Transverse colon (tissue), 4 donors: ENCODE data around the gene SLC22A3. TPM values are rescaled to one million over a fixed set of nuclear protein-coding genes. Genes with fewer than 3 reads are reported as not detected.
"Not testable (repeated sequence)": the region's sequence is repeated elsewhere in the genome, so short reads cannot be mapped to it uniquely, and the experiment has no call there.

ENCODE experiments used
- DNase-seq: peaks from one replicate; pipeline ENCODE4 v3.0.0-alpha.2; 2019
- H3K27ac ChIP-seq, 4 donors: fragments of 200-600 bp; sonication (generic); 2 replicates each; pipeline ENCODE4 v1.5.1; 2016 to 2018; ENCODE audit warnings: inconsistent platforms in 4 of 4
- H3K27me3 ChIP-seq: fragments of 200-600 bp; sonication (generic); 2 replicates; pipeline ENCODE4 v1.5.1; 2017; ENCODE audit warnings: inconsistent platforms
- H3K36me3 ChIP-seq, 4 donors: fragments of 200-600 bp; sonication (generic); 2 replicates each; pipeline ENCODE4 v1.5.1; 2017 to 2019; ENCODE audit warnings: inconsistent platforms in 4 of 4
- H3K4me1 ChIP-seq, 4 donors: fragments of 200-600 bp; sonication (generic); 2 replicates each; pipeline ENCODE4 v1.5.1; 2017 to 2020; ENCODE audit warnings: inconsistent platforms in 4 of 4
- H3K4me3 ChIP-seq, 4 donors: fragments of 200-600 bp; sonication (generic); 1 replicate in 1 of 4; 2 replicates in 3 of 4; pipeline versions ENCODE4 v1.5.1 to v1.6.1; 2017 to 2019; ENCODE audit warnings: inconsistent platforms in 4 of 4
- H3K9me3 ChIP-seq, 2 donors: fragments of 200-600 bp; sonication (generic); 2 replicates each; pipeline ENCODE4 v1.5.1; 2017 to 2019; ENCODE audit warnings: inconsistent platforms in 2 of 2
- CTCF ChIP-seq, 5 experiments: fragments of 200-600 bp in 3 of 5; fragments of 450-650 bp in 2 of 5; sonication (generic) in 3 of 5; IDR thresholded peaks; 1 replicate in 2 of 5; 2 replicates in 3 of 5; pipeline ENCODE4 v1.5.1; 2016 to 2017; ENCODE audit warnings: antibody characterized with exemption in 5 of 5, inconsistent platforms in 3 of 5, mild to moderate bottlenecking in 2 of 5, moderate library complexity in 1 of 5
- EP300 ChIP-seq: sonication (generic); formaldehyde crosslinking; IDR thresholded peaks from one replicate; pipeline ENCODE4 v1.6.1; 2017; ENCODE audit warnings: antibody characterized with exemption, low read depth
- POLR2A ChIP-seq: fragments of 450-650 bp; IDR thresholded peaks from one replicate; pipeline ENCODE4 v1.6.1; 2016; ENCODE audit warnings: antibody characterized with exemption, mild to moderate bottlenecking, moderate library complexity
- POLR2AphosphoS5 ChIP-seq, 3 donors: sonication (generic); formaldehyde crosslinking; IDR thresholded peaks; one replicate each; pipeline ENCODE4 v1.6.1; 2016; ENCODE audit warnings: antibody characterized with exemption in 3 of 3
- WGBS, 2 donors: methylation state at CpG; one replicate each; pipeline ENCODE4 v1.1.5; 2018; ENCODE audit warnings: low coverage in 1 of 2; 5-methylcytosine and 5-hydroxymethylcytosine counted together
- in situ Hi-C, 4 donors: fragments of 200-750 bp; cut with MboI; loops; one replicate each; pipeline versions ENCODE4 v1.15.0 to v1.15.1; 2017; ENCODE audit warnings: low sequenced_read_pairs in 3 of 4, low pct_ligation_motif_present in 1 of 4, low pct_unique_long_range_greater_than_20kb in 1 of 4
- intact Hi-C: fragments of 100-400 bp; cut with DNase I; formaldehyde crosslinking; loops from one replicate; pipeline ENCODE4 v1.15.1; 2023; ENCODE audit warnings: low total_unique reads
- total RNA-seq, 4 donors: library from RNA; depleted of rRNA; stranded (reverse); fragments of >200 nt; gene quantifications; one replicate each; pipeline ENCODE4 v1.1.0, GENCODE V29; 2016

SLC22A3 gene
- total RNA-seq, 4 donors from 2014 or later: 4.5 to 12.0 (median 6.9) TPM

DNA sequence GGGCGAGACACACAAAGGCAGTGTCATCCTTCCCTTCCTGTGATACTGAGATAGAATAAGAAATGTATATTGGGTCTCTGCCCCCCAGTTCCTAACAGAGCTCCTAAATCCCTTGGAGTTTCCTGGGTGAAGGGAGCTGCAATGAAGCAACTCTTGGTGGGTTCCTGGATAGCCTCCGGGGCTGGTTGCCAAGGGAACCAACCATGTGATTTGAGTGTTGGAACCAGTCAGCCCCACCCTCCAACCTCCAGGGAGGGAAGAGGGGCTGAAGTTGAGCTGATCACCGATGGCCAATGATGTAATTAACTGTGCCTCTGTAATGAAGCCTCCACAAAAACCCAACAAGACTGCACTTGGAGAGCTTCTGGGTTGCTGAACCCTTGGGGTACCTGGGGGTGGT is 116.6 kb downstream of the SLC22A3 start:
- Histone ChIP-seq H3K27me3 (no peaks in the 10 kb centered on the region), H3K27ac (no peak overlapping the region), H3K4me1 (peaks cover 0 to 4% (median 0%) of the 10 kb centered on the region in 4 donors), H3K9me3 (no peaks in the 10 kb centered on the region), H3K4me3 (no peak overlapping the region), H3K36me3 (no peaks in the 10 kb centered on the region)
- no peak for TF ChIP-seq EP300
- no peak for TF ChIP-seq CTCF (IDR thresholded peaks at IDR 0.05)
- in situ Hi-C loops: loop anchor here in 3 of 4 donors (25.0 kb wide), 1 partner anchor 602 kb away; no protein-coding TSS in a partner anchor
- intact Hi-C loops: no loop called here
- WGBS, 2 donors: 60 to 65% methylated on average over 1 to 2 of the region's 3 CpGs
- no peak for DNase-seq

DNA sequence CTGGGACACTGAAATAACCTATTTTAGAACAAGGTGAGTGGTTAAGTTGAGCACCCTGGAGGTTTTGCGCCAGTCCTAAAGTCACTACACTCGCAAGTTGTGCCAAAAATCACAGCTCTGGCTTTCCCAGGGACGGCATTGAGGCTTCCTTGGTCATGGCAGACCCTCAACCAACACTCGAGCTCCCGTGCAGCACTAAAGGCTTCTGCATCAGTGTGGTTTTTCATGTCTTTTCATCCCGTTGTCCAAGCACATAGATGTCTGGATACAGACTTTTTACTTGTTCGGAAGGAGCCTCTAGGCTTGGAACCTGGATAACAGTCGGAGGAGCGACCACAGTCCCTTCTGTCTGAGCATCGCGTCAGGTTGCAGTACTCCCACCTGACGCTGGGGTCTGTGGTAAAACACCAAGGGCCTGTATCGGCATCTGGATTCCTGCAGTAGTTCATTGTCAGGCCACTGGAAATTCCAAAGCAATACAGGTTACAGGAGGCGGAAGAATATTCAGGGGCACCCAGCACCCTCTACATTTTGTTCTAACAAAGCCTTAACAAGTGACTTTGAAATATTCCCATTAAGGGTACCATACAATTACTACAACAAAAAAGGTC is 119.2 kb downstream of the SLC22A3 start:
- in situ Hi-C loops: loop anchor here in 3 of 4 donors (25.0 kb wide), 1 partner anchor 605 kb away; no protein-coding TSS in a partner anchor
- H3K4me3 ChIP-seq, H3K27ac ChIP-seq, H3K27me3 ChIP-seq, H3K9me3 ChIP-seq, H3K36me3 ChIP-seq, DNase-seq, H3K4me1 ChIP-seq, intact Hi-C loops: not testable (repeated sequence)
- WGBS, 2 donors: 86 to 88% methylated on average over 4 to 14 of the region's 14 CpGs

GRCh38 chr6:160469153-160469552 is 121.0 kb downstream of the SLC22A3 start:
- intact Hi-C loops (no loop called here), in situ Hi-C loops (loop anchor here in 3 of 4 donors (25.0 kb wide), 1 partner anchor 607 kb away; no protein-coding TSS in a partner anchor)
- no peak overlapping the region for H3K27ac ChIP-seq
- H3K9me3 ChIP-seq: no peaks in the 10 kb centered on the region
- 30 to 83% methylated on average over 1 to 2 of the region's 2 CpGs for WGBS, 2 donors
- DNase-seq: no peak
- H3K4me1 ChIP-seq: no peaks in the 10 kb centered on the region
- H3K27me3 ChIP-seq: no peaks in the 10 kb centered on the region
- no peaks in the 10 kb centered on the region for H3K36me3 ChIP-seq
- no peak for TF ChIP-seq POLR2AphosphoS5 (IDR thresholded peaks at IDR 0.05)
- TF ChIP-seq EP300: no peak
- TF ChIP-seq POLR2A: no peak
- no peak for TF ChIP-seq CTCF (IDR thresholded peaks at IDR 0.05)
- H3K4me3 ChIP-seq: no peak overlapping the region

DNA sequence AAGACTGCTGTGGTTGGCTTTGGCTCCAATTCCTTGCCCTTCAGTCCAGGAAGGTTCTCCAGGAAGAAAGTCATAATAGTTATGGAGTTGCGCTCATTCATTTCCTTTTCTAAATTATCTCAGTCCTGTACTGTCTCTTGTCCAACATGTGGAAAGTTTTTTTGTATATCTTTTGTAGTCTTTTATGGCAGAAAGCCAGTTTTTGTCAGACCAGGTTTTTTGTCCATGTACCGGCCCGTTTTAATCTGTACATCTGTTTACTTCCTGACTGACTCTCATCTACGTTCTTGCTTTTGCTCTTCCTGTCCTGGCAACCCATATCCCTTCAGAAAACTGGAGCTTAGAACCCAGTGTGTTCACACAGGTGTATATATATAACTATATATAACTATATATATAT is 127.9 kb downstream of the SLC22A3 start:
- H3K4me1 ChIP-seq, DNase-seq, H3K9me3 ChIP-seq, H3K27me3 ChIP-seq, intact Hi-C loops, in situ Hi-C loops, H3K4me3 ChIP-seq, H3K27ac ChIP-seq, H3K36me3 ChIP-seq: not testable (repeated sequence)
- WGBS, 2 donors: 49 to 53% methylated on average over 4 of the region's 4 CpGs

DNA sequence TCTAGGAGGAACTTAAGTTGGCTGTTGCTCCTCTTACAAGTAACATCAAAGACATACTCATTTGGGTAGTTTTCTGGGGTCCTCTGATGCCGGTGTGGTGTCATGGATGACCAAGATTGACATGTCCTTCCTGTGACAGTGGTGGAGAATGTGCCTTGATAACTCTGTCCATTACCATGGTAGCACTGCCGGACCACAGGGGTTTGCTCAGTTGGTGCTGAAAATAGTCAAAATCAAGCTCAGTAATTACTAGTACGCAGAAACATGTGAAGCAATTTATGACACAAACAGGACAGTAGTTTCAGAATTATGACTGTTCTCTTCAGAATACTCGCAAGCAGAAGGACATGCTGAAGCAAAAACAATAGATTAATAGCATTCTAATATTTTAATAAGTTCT is 128.9 kb downstream of the SLC22A3 start:
- H3K4me3 ChIP-seq, intact Hi-C loops, H3K36me3 ChIP-seq, H3K4me1 ChIP-seq, H3K27me3 ChIP-seq, DNase-seq, in situ Hi-C loops, H3K9me3 ChIP-seq, H3K27ac ChIP-seq: not testable (repeated sequence)
- 86 to 89% methylated on average over 1 to 3 of the region's 4 CpGs for WGBS, 2 donors

DNA sequence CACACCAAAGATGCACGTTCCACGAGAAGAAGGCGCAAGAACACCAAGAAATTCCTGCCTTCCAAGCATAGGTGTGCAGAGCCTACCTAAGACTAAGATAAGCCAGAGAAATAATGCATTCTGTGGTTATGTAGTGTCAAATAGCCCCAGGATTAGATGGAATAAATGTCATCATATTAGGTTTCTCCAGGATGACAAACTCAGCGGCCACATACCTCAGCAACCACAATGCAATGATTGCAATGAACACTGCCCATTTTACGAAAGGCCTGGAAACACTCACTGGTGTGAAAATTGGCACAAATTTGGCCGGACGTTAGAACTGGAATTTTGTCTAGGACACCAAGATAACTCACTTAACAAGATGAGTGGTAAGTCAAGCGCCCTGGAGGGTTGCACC is 129.7 kb downstream of the SLC22A3 start:
- 80 to 88% methylated on average over 4 to 8 of the region's 8 CpGs for WGBS, 2 donors
- no peaks in the 10 kb centered on the region for H3K36me3 ChIP-seq
- in situ Hi-C loops (no loop called here), intact Hi-C loops (no loop called here)
- H3K9me3 ChIP-seq: no peaks in the 10 kb centered on the region
- no peak overlapping the region for H3K4me3 ChIP-seq
- DNase-seq: no peak
- TF ChIP-seq EP300 (no peak), POLR2AphosphoS5 (IDR thresholded peaks at IDR 0.05) (no peak), POLR2A (no peak), CTCF (IDR thresholded peaks at IDR 0.05) (no peak)
- H3K4me1 ChIP-seq: no peaks in the 10 kb centered on the region
- no peak overlapping the region for H3K27ac ChIP-seq
- no peaks in the 10 kb centered on the region for H3K27me3 ChIP-seq
